ENCODE data around the gene CLCN3. TPM values are rescaled to one million over a fixed set of nuclear protein-coding genes. Genes with fewer than 3 reads are reported as not detected.
A peak's percentile ranks its signal among the peaks of the same experiment; 100 is the strongest.

Gene CLCN3
- total and polyA plus RNA-seq, 2 of the 4 experiments (the other 2 are of a cell fraction) = 13.0 to 22.8 TPM

GRCh38 chr4:169611157-169611556 lies 9.2 kb upstream of the CLCN3 start:
- dilution Hi-C loops (cut with HindIII; ENCODE audit: low sequenced_read_pairs, unreplicated experiment) = no loop called here
- Histone ChIP-seq H2BK120ac (ENCODE audit: low read depth, low read length) (no peak overlapping the region), H3K14ac (replicated peaks; ENCODE audit: low read depth, low read length) (no peak overlapping the region), H4K91ac (ENCODE audit: insufficient read depth, low read depth, low read length) (no peak overlapping the region), H3K27ac (ENCODE audit: insufficient read depth, low read length) (no peak overlapping the region), H2BK5ac (ENCODE audit: low read depth, low read length, poor library complexity, severe bottlenecking) (no peak overlapping the region), H3K9me3 (ENCODE audit: control insufficient read depth, insufficient read depth, low read length) (no peaks in the 10 kb centered on the region), H2AFZ (replicated peaks; ENCODE audit: low read length, poor library complexity) (no peak overlapping the region), H3K9me1 (ENCODE audit: insufficient read depth, low read length) (no peaks in the 10 kb centered on the region), H4K8ac (ENCODE audit: low read depth in 2 of 2, low read length in 2 of 2) (no peak overlapping the region), H3K4me3 (ENCODE audit: insufficient read depth, low read depth, low read length) (peak overlapping the region; percentile 6; the same call in 1 of the 2 replicates), H2AK5ac (ENCODE audit: low read depth, low read length) (no peak overlapping the region), H2AK9ac (replicated peaks; ENCODE audit: low read depth, low read length, poor library complexity) (no peak overlapping the region), H3K9ac (ENCODE audit: low read depth, low read length) (no peak overlapping the region), H3K36me3 (ENCODE audit: control insufficient read depth, insufficient read depth, low read length) (no peaks in the 10 kb centered on the region), H3K4me2 (ENCODE audit: low read depth, low read length) (peak overlapping the region; percentile 96), H3K4ac (ENCODE audit: low read depth, low read length) (no peak overlapping the region), H3K79me1 (ENCODE audit: low read depth in 1 of 2, low read length in 2 of 2) (peaks cover 11 to 13% of the 10 kb centered on the region in 2 experiments; a peak in 2 of 4 replicates), H2BK20ac (ENCODE audit: low read depth, low read length) (no peak overlapping the region), H4K5ac (ENCODE audit: low read depth, low read length) (no peak overlapping the region), H3K4me1 (ENCODE audit: control insufficient read depth, insufficient read depth, low read length) (no peaks in the 10 kb centered on the region), H3K18ac (ENCODE audit: low read depth, low read length) (no peak overlapping the region), H4K20me1 (ENCODE audit: insufficient read depth, low read length) (no peaks in the 10 kb centered on the region), H3K56ac (ENCODE audit: extremely low read depth, insufficient read depth, low read length) (no peak overlapping the region), H3K27me3 (ENCODE audit: control insufficient read depth, insufficient read depth, low read length) (no peaks in the 10 kb centered on the region), H2BK15ac (ENCODE audit: low read depth, low read length) (no peak overlapping the region), H3K23ac (ENCODE audit: low read depth, low read length) (no peak overlapping the region)
- intact Hi-C loops (cut with micrococcal nuclease) = loop anchor here (5.0 kb wide), 2 partner anchors 416 to 476 kb away; partner anchors contain the start of genes AADAT and MFAP3L
- TF ChIP-seq FOS (IDR thresholded peaks at IDR 0.05; ENCODE audit: low read depth, low read length) (no peak), MXI1 (IDR thresholded peaks at IDR 0.05; ENCODE audit: borderline replicate concordance, low read depth, low read length) (no peak), RCOR1 (IDR thresholded peaks at IDR 0.05; ENCODE audit: insufficient replicate concordance, low read length) (no peak), RFX5 (IDR thresholded peaks at IDR 0.05; ENCODE audit: low read depth, low read length) (no peak), ELK1 (IDR thresholded peaks at IDR 0.05; ENCODE audit: borderline replicate concordance, low read depth, low read length) (no peak), CHD1 (IDR thresholded peaks at IDR 0.05; ENCODE audit: low read depth, low read length) (no peak), POLR2A (IDR thresholded peaks at IDR 0.05; ENCODE audit: low read depth, low read length) (no peak), NFE2L2 (IDR thresholded peaks at IDR 0.05; ENCODE audit: low read depth, low read length) (no peak), RAD21 (IDR thresholded peaks at IDR 0.05; ENCODE audit: low read length) (no peak), CTCF (conservative IDR thresholded peaks at IDR 0.05; ENCODE audit: low read depth, low read length) (no peak), SMC3 (IDR thresholded peaks at IDR 0.05; ENCODE audit: low read depth, low read length) (no peak), USF2 (IDR thresholded peaks at IDR 0.05; ENCODE audit: low read depth, low read length) (no peak), MAFK (IDR thresholded peaks at IDR 0.05; ENCODE audit: low read depth, low read length) (no peak)
- BruUV-seq (replicated peaks) = no TSS peak
- POLR2A ChIA-PET (ENCODE audit: unreplicated experiment) = no interaction called here
- in situ Hi-C loops (cut with MboI; ENCODE audit: low sequenced_read_pairs) = loop anchor here (25.0 kb wide), 1 partner anchor 451 kb away; no protein-coding TSS in a partner anchor
- DNase-seq (no peak), ATAC-seq (ENCODE audit: low read depth) (no peak)
- WGBS, 2 experiments (ENCODE audit: extremely low coverage in 2 of 2, insufficient read length in 1 of 2) = no CpG with 5 or more reads among the region's 4 CpGs
- CTCF ChIA-PET = no interaction called here
